Measurements from ENCODE around the gene LHPP. TPM values are rescaled to one million over a fixed set of nuclear protein-coding genes. Genes with fewer than 3 reads are reported as not detected.

The LHPP gene
- total and polyA plus RNA-seq, 2 experiments from 2014 or later: 27.4 to 40.2 TPM

GRCh38 chr10:124608093-124608721 is 146.6 kb downstream of the LHPP start (continued):
- TF ChIP-seq ZNF462 (CRISPR knock-in tag; IDR thresholded peaks at IDR 0.05) (no peak), POLR2AphosphoS5 (IDR thresholded peaks at IDR 0.05; ENCODE audit: low read depth) (no peak), EZH2 (IDR thresholded peaks at IDR 0.05; ENCODE audit: low read depth, unreplicated experiment) (no peak), STAT1 (IDR thresholded peaks at IDR 0.05; ENCODE audit: unreplicated experiment) (no peak)
- TF ChIP-seq, protein P1, sequence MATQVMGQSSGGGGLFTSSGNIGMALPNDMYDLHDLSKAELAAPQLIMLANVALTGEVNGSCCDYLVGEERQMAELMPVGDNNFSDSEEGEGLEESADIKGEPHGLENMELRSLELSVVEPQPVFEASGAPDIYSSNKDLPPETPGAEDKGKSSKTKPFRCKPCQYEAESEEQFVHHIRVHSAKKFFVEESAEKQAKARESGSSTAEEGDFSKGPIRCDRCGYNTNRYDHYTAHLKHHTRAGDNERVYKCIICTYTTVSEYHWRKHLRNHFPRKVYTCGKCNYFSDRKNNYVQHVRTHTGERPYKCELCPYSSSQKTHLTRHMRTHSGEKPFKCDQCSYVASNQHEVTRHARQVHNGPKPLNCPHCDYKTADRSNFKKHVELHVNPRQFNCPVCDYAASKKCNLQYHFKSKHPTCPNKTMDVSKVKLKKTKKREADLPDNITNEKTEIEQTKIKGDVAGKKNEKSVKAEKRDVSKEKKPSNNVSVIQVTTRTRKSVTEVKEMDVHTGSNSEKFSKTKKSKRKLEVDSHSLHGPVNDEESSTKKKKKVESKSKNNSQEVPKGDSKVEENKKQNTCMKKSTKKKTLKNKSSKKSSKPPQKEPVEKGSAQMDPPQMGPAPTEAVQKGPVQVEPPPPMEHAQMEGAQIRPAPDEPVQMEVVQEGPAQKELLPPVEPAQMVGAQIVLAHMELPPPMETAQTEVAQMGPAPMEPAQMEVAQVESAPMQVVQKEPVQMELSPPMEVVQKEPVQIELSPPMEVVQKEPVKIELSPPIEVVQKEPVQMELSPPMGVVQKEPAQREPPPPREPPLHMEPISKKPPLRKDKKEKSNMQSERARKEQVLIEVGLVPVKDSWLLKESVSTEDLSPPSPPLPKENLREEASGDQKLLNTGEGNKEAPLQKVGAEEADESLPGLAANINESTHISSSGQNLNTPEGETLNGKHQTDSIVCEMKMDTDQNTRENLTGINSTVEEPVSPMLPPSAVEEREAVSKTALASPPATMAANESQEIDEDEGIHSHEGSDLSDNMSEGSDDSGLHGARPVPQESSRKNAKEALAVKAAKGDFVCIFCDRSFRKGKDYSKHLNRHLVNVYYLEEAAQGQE (IDR thresholded peaks at IDR 0.05; ENCODE audit: unreplicated experiment): no peak

GRCh38 chr10:124609698-124610097 is 148.1 kb downstream of the LHPP start:
- H3K4me2 ChIP-seq: no peak overlapping the region
- no peak overlapping the region for H3K4me3 ChIP-seq
- no peaks in the 10 kb centered on the region for H3K9me2 ChIP-seq (ENCODE audit: insufficient read depth)
- H4K20me1 ChIP-seq (replicated peaks; ENCODE audit: insufficient read depth): no peaks in the 10 kb centered on the region
- no peak overlapping the region for H3K27ac ChIP-seq (ENCODE audit: low read depth)
- no peaks in the 10 kb centered on the region for H3F3A ChIP-seq (replicated peaks; ENCODE audit: low read depth)
- H3K27ac Mint-ChIP-seq: no peak overlapping the region
- H3K36me3 Mint-ChIP-seq (ENCODE audit: low read depth): no peaks in the 10 kb centered on the region
- H3K4me1 ChIP-seq (ENCODE audit: insufficient read depth): no peaks in the 10 kb centered on the region
- DNase-seq (ENCODE audit: low spot score) (no peak), ATAC-seq (no peak)
- no peaks in the 10 kb centered on the region for H3K9me3 Mint-ChIP-seq
- no peak overlapping the region for H3K4me3 Mint-ChIP-seq
- H3K4me1 Mint-ChIP-seq: peaks cover 6% of the 10 kb centered on the region; the same call in 2 of the 3 replicates
- no peaks in the 10 kb centered on the region for H3K27me3 ChIP-seq (ENCODE audit: insufficient read depth)
- H3K27me3 Mint-ChIP-seq (ENCODE audit: insufficient read depth, low read depth, poor library complexity): peaks cover 9% of the 10 kb centered on the region
- H3K36me3 ChIP-seq (ENCODE audit: insufficient read depth): no peaks in the 10 kb centered on the region
- H3K79me2 ChIP-seq (replicated peaks; ENCODE audit: insufficient read depth): no peaks in the 10 kb centered on the region
- no peak overlapping the region for H2AFZ ChIP-seq
- TF ChIP-seq STAT1 (IDR thresholded peaks at IDR 0.05; ENCODE audit: unreplicated experiment) (no peak), ZNF462 (CRISPR knock-in tag; IDR thresholded peaks at IDR 0.05) (no peak)

Data from GM23338 (cell line).